ENCODE results near the gene ARHGAP45.
A peak's percentile ranks its signal among the peaks of the same experiment; 100 is the strongest.

The ARHGAP45 gene

DNA sequence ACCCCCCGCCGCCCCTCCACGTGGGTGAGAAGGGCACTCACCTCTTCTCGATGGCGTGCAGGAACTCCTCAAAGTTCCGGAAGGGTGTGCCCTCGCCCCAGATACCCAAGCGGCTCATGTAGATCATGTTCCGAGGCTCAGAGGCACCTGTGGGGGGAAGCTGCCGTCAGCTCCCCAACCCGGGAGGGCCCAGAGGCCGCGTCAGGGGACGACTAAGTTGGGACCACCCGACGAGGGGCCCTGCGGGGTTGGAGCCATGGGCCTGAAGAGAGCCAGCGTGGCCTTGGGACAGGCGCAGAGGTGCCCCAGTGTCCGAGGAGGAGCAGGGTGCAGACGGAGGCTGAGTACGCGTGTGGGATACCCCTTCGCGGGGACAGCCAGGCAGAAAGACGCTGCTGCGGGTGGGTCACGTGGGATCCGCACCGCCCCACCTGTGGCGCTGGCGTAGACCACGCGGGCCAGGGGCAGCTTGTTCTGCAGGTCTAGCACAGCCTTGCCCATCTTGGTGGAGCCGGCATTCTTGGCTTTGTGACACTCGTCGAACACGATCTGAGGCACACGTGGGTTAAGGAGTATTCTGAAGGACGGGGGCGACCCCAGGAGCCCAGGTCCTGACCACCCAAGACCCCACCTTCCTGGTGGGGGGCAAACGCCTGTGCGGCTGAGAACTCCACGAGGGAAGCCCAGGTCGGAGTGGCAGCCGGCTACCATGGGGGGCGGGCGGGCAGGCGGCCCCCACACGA lies 52.7 kb downstream of the ARHGAP45 start:
- DNase-seq (ENCODE audit: low read depth) = no peak
- TF ChIP-seq, protein P1, sequence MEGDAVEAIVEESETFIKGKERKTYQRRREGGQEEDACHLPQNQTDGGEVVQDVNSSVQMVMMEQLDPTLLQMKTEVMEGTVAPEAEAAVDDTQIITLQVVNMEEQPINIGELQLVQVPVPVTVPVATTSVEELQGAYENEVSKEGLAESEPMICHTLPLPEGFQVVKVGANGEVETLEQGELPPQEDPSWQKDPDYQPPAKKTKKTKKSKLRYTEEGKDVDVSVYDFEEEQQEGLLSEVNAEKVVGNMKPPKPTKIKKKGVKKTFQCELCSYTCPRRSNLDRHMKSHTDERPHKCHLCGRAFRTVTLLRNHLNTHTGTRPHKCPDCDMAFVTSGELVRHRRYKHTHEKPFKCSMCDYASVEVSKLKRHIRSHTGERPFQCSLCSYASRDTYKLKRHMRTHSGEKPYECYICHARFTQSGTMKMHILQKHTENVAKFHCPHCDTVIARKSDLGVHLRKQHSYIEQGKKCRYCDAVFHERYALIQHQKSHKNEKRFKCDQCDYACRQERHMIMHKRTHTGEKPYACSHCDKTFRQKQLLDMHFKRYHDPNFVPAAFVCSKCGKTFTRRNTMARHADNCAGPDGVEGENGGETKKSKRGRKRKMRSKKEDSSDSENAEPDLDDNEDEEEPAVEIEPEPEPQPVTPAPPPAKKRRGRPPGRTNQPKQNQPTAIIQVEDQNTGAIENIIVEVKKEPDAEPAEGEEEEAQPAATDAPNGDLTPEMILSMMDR (IDR thresholded peaks at IDR 0.05; ENCODE audit: insufficient read depth, low read depth, low read length, missing control alignments) = no peak
- H3K4me3 ChIP-seq (ENCODE audit: low read depth, low read length) = no peak overlapping the region

DNA sequence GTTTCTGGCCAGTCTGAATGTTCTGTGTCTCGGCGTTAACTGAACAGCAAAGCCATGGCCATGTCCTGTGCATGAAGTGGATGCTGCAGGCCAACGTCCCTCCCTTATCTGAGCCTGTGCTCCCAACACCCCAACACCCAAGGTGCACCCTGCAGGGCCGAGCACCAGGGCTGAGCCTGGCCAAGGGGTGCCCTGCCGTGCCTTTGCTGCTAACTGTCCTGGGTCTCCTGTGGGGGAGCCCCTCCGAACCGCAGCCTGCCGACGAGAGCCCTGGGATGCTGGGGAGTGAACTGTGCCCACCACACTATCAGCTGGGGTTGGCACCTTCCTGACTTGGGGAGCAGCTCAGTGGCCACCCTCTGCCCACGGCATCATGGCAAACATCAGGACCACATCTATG lies 54.4 kb downstream of the ARHGAP45 start:
- DNase-seq (ENCODE audit: low read depth) = no peak
- no peak overlapping the region for H3K4me3 ChIP-seq (ENCODE audit: low read depth, low read length)
- TF ChIP-seq, protein P1 (IDR thresholded peaks at IDR 0.05; ENCODE audit: insufficient read depth, low read depth, low read length, missing control alignments) = no peak

DNA sequence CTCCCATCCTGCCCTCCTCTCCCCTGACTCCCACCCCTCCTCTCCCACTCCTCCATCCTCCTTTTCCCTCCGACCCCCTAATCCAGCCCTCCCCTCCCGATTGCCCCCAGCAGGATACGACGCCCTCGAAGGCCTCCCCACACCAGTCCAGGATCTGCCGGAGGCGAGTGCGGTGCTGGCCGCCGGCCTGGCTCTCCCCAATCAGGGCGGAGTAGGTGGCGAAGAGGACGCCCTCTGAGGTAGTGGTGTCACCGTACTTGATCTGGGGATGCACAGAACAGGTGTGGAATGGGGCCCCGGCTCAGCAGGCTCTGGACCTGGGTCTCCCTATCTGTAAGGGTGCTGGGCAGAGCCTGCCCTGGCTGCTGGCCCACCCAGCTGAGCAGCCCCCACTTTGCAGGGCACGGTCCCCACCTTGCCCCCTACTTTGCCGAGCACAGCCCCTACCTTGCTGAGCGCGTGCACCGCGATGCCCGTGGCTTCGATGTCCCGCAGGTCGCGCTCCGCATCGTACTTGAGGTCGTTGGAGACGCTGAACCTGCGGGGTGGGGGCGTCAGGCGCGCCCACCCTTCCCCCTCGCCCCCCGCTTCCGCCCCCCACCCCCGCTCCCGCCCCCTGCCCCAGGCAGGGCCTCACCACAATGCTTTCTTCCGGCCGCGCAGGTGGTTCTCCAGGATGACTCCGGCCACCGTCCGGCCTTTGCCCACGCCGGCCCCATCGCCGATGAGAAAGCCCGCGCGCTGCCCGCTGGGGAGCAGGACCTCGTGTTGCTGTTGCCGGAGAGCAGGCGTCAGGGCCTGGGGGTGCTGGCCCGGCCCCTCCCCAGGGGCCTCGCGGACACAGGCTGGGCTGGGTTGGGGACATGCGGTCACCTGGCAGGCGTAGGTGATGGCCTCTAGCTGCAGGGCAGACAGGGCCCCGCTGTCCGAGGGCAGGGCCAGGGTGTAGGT lies 55.3 kb downstream of the ARHGAP45 start:
- DNase-seq (ENCODE audit: low read depth) = no peak
- TF ChIP-seq, protein P1 (IDR thresholded peaks at IDR 0.05; ENCODE audit: insufficient read depth, low read depth, low read length, missing control alignments) = no peak
- H3K4me3 ChIP-seq (ENCODE audit: low read depth, low read length) = no peak overlapping the region

DNA sequence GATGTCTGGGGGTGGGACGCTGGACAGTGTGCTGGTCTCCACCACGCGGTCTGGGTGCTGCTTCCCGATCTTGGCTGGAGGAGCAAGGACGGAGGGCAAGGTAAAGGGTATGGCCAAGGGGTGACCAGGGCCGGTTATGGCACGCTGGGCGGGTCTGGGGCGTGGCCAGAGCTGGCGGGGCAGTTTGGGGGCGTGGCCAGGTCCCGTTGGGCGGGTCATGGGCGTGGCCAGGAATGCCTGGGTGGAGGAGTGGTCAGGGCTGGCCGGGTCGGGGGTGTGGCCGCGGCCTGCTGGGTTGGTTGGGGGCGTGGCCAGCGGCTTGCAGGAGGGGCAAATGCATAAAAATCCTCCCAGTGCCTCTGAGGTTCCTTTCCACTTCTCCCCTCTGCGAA lies 56.0 kb downstream of the ARHGAP45 start:
- DNase-seq (ENCODE audit: low read depth) = peak; percentile 91
- no peak overlapping the region for H3K4me3 ChIP-seq (ENCODE audit: low read depth, low read length)
- TF ChIP-seq, protein P1 (IDR thresholded peaks at IDR 0.05; ENCODE audit: insufficient read depth, low read depth, low read length, missing control alignments) = no peak

DNA sequence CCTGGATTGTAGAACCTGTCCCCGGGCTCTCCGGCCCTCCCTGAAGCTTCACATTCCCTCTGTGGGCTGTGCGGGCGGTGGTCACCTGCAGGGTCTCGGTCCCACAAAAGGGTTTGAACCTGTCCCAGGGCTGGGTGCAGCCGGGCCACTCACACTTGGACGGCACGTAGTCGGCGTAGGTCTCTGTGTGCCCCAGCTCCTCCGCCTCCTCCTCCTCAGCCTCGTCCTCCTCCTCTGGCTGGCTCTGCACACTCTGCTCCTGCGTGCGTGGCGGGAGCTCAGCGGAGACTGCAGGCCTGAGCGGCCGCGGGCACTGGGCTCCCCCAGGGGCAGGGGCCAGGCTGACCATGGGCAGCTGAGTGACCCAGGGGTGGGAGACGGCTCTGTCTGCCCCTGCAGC lies 56.4 kb downstream of the ARHGAP45 start:
- H3K4me3 ChIP-seq (ENCODE audit: low read depth, low read length) = no peak overlapping the region
- TF ChIP-seq, protein P1 (IDR thresholded peaks at IDR 0.05; ENCODE audit: insufficient read depth, low read depth, low read length, missing control alignments) = no peak
- DNase-seq (ENCODE audit: low read depth) = no peak

DNA sequence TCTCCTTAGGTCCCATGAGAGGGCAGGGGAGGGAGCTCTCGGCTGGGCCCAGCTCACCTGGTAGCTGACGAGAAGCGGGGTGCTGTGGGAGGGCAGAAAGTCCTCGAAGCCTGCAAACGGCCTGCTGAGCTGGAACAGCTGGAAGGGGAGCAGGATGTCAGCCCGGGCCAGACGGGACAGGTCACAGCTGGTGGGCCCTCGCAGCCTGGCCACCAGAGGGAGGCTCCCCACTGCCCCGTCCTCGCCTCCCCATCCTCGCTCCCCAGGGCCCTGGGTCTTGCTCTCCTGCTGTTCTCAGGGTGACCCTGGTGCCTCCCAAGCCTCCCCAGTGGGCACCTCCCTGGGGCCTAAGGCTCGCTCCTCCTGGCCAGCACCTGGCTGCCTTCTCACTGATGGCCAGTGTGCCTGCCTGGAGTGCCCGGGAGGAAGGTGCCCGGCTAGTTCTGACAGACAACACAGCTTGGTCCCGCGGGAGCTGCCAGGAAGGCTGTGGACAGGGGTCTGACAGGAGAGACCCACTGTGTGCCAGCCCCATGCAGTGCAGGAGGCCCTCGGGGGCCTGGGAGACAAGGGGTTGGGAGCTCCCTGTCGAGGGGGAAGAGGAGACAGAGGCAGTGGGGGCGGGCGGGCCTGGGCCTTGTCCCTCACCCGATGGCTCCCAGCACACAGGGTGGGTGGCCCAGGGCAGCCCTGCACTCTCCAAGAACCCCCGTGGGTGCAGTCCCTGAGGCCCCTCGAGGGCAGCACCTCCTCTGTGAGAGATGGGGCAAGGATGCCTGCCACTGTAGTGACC lies 57.1 kb downstream of the ARHGAP45 start:
- DNase-seq (ENCODE audit: low read depth) = no peak
- TF ChIP-seq, protein P1 (IDR thresholded peaks at IDR 0.05; ENCODE audit: insufficient read depth, low read depth, low read length, missing control alignments) = no peak
- no peak overlapping the region for H3K4me3 ChIP-seq (ENCODE audit: low read depth, low read length)
